ENCODE data around the gene SLC7A1.

DNA sequence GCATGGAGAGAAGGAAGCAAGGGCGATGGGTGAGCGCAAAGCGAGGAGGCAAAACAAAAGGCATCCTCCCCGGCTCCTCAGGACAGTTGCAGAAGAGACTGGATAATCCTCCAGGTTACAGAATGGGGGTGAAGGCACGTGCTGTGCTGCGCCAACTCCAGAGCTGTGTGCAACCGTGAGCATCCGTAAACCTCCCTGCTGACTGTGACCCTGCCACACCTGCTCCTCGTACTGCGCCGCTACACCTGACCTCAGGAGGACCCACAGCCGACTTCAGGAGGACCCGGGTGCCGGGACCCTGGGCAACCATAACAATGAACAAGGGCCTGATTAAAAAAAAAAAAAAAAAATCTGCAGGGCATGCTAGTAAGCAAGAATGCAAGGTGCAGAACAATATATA is 68.7 kb downstream of the SLC7A1 start:
- TF ChIP-seq CTCF (IDR thresholded peaks at IDR 0.05; ENCODE audit: low read depth, low read length, poor library complexity, severe bottlenecking) = no peak
- TF ChIP-seq EZH2phosphoT487 (IDR thresholded peaks at IDR 0.05; ENCODE audit: borderline replicate concordance, low read length) = no peak

All from DOHH2 (cell line).